ENCODE data around the gene FOXD1.

- no peak for TF ChIP-seq CTCF (IDR thresholded peaks at IDR 0.05)
- no peak for TF ChIP-seq POLR2AphosphoS5 (IDR thresholded peaks at IDR 0.05)
These were observed 22.5 kb downstream of the FOXD1 start for GRCh38 chr5:73426034-73426433.
